GM23248 (cell line): ENCODE data around the gene EIF5B. TPM values are rescaled to one million over a fixed set of nuclear protein-coding genes. Genes with fewer than 3 reads are reported as not detected.

ENCODE experiments used
- DNase-seq: peaks from one replicate; pipeline ENCODE4 v3.0.0-alpha.2; 2015
- H2AFZ ChIP-seq: fragments of 200-600 bp; sonication (generic); 2 replicates; pipeline ENCODE4 v1.6.1; 2016; ENCODE audit warnings: antibody characterized with exemption
- H3F3A ChIP-seq: fragments of 200-600 bp; sonication (generic); 2 replicates; pipeline ENCODE4 v1.6.1; 2016; ENCODE audit warnings: mild to moderate bottlenecking, antibody characterized with exemption, mixed run types; ENCODE audit not compliant: insufficient read depth
- H3K27ac ChIP-seq: fragments of 200-600 bp; sonication (generic); 2 replicates; pipeline ENCODE4 v1.5.1; 2016; ENCODE audit warnings: mild to moderate bottlenecking
- H3K27me3 ChIP-seq: fragments of 200-600 bp; sonication (generic); replicated peaks from 2 replicates; pipeline ENCODE4 v1.6.1; 2016; ENCODE audit warnings: mild to moderate bottlenecking; ENCODE audit not compliant: insufficient read depth
- H3K36me3 ChIP-seq: fragments of 200-600 bp; sonication (generic); 2 replicates; pipeline ENCODE4 v1.6.1; 2016; ENCODE audit warnings: low read depth, mild to moderate bottlenecking
- H3K4me1 ChIP-seq: fragments of 200-600 bp; sonication (generic); 2 replicates; pipeline ENCODE4 v1.6.1; 2016; ENCODE audit warnings: mild to moderate bottlenecking; ENCODE audit not compliant: insufficient read depth
- H3K4me2 ChIP-seq: fragments of 200-600 bp; sonication (generic); one replicate; pipeline ENCODE4 v1.6.1; 2016; ENCODE audit warnings: mild to moderate bottlenecking; ENCODE audit not compliant: unreplicated experiment
- H3K4me3 ChIP-seq: fragments of 200-600 bp; sonication (generic); 2 replicates; pipeline ENCODE4 v1.5.1; 2016; ENCODE audit warnings: mild to moderate bottlenecking
- H3K79me2 ChIP-seq: fragments of 200-600 bp; sonication (generic); 2 replicates; pipeline ENCODE4 v1.6.1; 2016; ENCODE audit warnings: mild to moderate bottlenecking; ENCODE audit not compliant: insufficient read depth
- H3K9ac ChIP-seq: fragments of 200-600 bp; sonication (generic); 2 replicates; pipeline ENCODE4 v1.6.1; 2016; ENCODE audit warnings: mild to moderate bottlenecking
- H3K9me2 ChIP-seq: fragments of 200-600 bp; sonication (generic); 2 replicates; pipeline ENCODE4 v1.6.1; 2016; ENCODE audit warnings: mixed run types, mild to moderate bottlenecking, moderate library complexity; ENCODE audit not compliant: insufficient read depth
- H3K9me3 ChIP-seq: fragments of 200-600 bp; sonication (generic); one replicate; pipeline ENCODE4 v1.6.1; 2017; ENCODE audit warnings: low read depth
- H4K20me1 ChIP-seq: fragments of 200-600 bp; sonication (generic); 2 replicates; pipeline ENCODE4 v1.6.0; 2016; ENCODE audit not compliant: insufficient read depth
- EZH2 ChIP-seq: fragments of 200-600 bp; sonication (generic); IDR thresholded peaks from 2 replicates; pipeline ENCODE4 v1.6.1; 2018; ENCODE audit warnings: antibody characterized with exemption, mild to moderate bottlenecking; ENCODE audit not compliant: insufficient read depth, poor library complexity, severe bottlenecking
- EZH2phosphoT487 ChIP-seq: fragments of 200-600 bp; sonication (generic); IDR thresholded peaks from 2 replicates; pipeline ENCODE4 v1.6.1; 2018; ENCODE audit warnings: antibody characterized with exemption, moderate library complexity, mild to moderate bottlenecking, low read depth; ENCODE audit not compliant: insufficient read depth
- WGBS, 2 experiments: methylation state at CpG; one replicate each; pipeline ENCODE4 v1.1.6; 2015 to 2017; ENCODE audit warnings: low lambda C conversion rate in 2 of 2, low coverage in 1 of 2; ENCODE audit errors: missing lambda C conversion rate in 2 of 2; 5-methylcytosine and 5-hydroxymethylcytosine counted together
- in situ Hi-C: fragments of 300-500 bp; cut with MboI; formaldehyde crosslinking; loops from 2 replicates; pipeline ENCODE4 v1.15.0; 2020
- polyA plus RNA-seq: library from polyadenylated mRNA; unstranded; fragments of >200 nt; fragmentation: Nextera tagmentation; extraction: Ambion mirVana; gene quantifications from 2 replicates; pipeline ENCODE4 v1.2.1, GENCODE V29; 2016
- total RNA-seq: library from RNA; depleted of rRNA; stranded (reverse); fragments of >200 nt; shearing (Covaris generic); gene quantifications from 2 replicates; pipeline ENCODE4 v1.2.3, GENCODE V29; 2014

The EIF5B gene
- total and polyA plus RNA-seq, 2 experiments from 2014 or later = 19.5 to 27.7 TPM

GRCh38 chr2:99417396-99417795 lies 80.2 kb downstream of the EIF5B start:
- Histone ChIP-seq H3K4me2 (no peak overlapping the region), H3K79me2 (no peaks in the 10 kb centered on the region), H3F3A (peaks cover 25% of the 10 kb centered on the region), H3K9ac (no peak overlapping the region), H3K9me3 (no peaks in the 10 kb centered on the region), H3K4me1 (peaks cover 30% of the 10 kb centered on the region), H3K27ac (no peak overlapping the region), H3K9me2 (no peaks in the 10 kb centered on the region), H3K36me3 (peaks cover 36% of the 10 kb centered on the region; the same call in 1 of the 2 replicates), H2AFZ (no peak overlapping the region), H3K4me3 (no peak overlapping the region), H3K27me3 (no peaks in the 10 kb centered on the region), H4K20me1 (no peaks in the 10 kb centered on the region)
- no peak for DNase-seq
- 90 to 91% methylated on average over 3 of the region's 3 CpGs for WGBS, 2 experiments
- in situ Hi-C loops = no loop called here
- TF ChIP-seq EZH2 (no peak), EZH2phosphoT487 (no peak)

DNA sequence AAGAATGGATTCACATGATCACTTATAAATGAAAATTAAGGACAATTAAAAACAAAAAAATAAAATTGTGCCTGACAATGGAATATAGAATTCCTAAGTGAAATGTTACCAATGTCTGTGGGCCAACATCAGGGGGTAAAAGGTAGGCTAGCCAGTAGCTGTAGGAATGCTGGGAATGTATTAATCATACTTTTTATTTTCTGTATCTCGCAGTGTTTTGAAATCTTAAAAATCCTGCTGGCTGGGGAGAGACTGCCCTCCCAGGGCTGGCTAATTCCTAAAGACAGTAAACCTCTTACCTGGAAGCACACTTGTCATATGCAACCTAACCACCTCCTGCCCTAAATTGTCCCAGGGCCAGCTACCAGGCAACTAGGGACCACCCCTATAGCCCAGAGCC lies 82.8 kb downstream of the EIF5B start:
- H3F3A ChIP-seq = peaks cover 25% of the 10 kb centered on the region
- peak overlapping the region; percentile 66 for H3K27ac ChIP-seq
- no peak overlapping the region for H2AFZ ChIP-seq
- no peaks in the 10 kb centered on the region for H3K9me3 ChIP-seq
- no peaks in the 10 kb centered on the region for H3K79me2 ChIP-seq
- peaks cover 30% of the 10 kb centered on the region for H3K4me1 ChIP-seq
- peak overlapping the region; percentile 41 for H3K4me2 ChIP-seq
- TF ChIP-seq EZH2 = no peak
- TF ChIP-seq EZH2phosphoT487 = no peak
- H3K36me3 ChIP-seq = peaks cover 44% of the 10 kb centered on the region
- no peaks in the 10 kb centered on the region for H4K20me1 ChIP-seq
- no peak overlapping the region; the same call in 1 of the 2 replicates for H3K4me3 ChIP-seq
- 8 to 9% methylated on average over 1 of the region's 1 CpG for WGBS, 2 experiments
- DNase-seq = peak; percentile 56
- H3K9ac ChIP-seq = peak overlapping the region; percentile 24; the same call in 1 of the 2 replicates
- in situ Hi-C loops = no loop called here
- no peaks in the 10 kb centered on the region for H3K27me3 ChIP-seq
- H3K9me2 ChIP-seq = no peaks in the 10 kb centered on the region

- Histone ChIP-seq H3K27ac (peak overlapping the region; percentile 66), H2AFZ (no peak overlapping the region), H3K9me3 (no peaks in the 10 kb centered on the region), H3K9ac (peak overlapping the region; percentile 24; the same call in 1 of the 2 replicates), H3K4me3 (no peak overlapping the region), H3K36me3 (peaks cover 44% of the 10 kb centered on the region), H3K4me2 (peak overlapping the region; percentile 41), H3F3A (peaks cover 25% of the 10 kb centered on the region), H3K79me2 (peaks cover 6% of the 10 kb centered on the region; the same call in 1 of the 2 replicates), H3K9me2 (no peaks in the 10 kb centered on the region), H4K20me1 (no peaks in the 10 kb centered on the region), H3K4me1 (peaks cover 34% of the 10 kb centered on the region), H3K27me3 (no peaks in the 10 kb centered on the region)
- peak; percentile 80 for DNase-seq
- no peak for TF ChIP-seq EZH2phosphoT487
- no peak for TF ChIP-seq EZH2
- 78 to 79% methylated on average over 5 of the region's 5 CpGs for WGBS, 2 experiments
- in situ Hi-C loops = no loop called here
Measured at GRCh38 chr2:99420751-99421299, 83.6 kb downstream of the EIF5B start.

GRCh38 chr2:99421469-99421868 lies 84.3 kb downstream of the EIF5B start:
- H3K4me1 ChIP-seq = peaks cover 34% of the 10 kb centered on the region
- no peaks in the 10 kb centered on the region for H3K9me2 ChIP-seq
- no peaks in the 10 kb centered on the region for H4K20me1 ChIP-seq
- H3K79me2 ChIP-seq = peaks cover 8% of the 10 kb centered on the region; the same call in 1 of the 2 replicates
- no peak overlapping the region for H3K9ac ChIP-seq
- TF ChIP-seq EZH2 = no peak
- no peak for TF ChIP-seq EZH2phosphoT487
- no peak overlapping the region for H2AFZ ChIP-seq
- in situ Hi-C loops = no loop called here
- no peak overlapping the region for H3K4me2 ChIP-seq
- 65 to 74% methylated on average over 5 of the region's 5 CpGs for WGBS, 2 experiments
- peak overlapping the region; percentile 66 for H3K27ac ChIP-seq
- no peaks in the 10 kb centered on the region for H3K27me3 ChIP-seq
- H3K9me3 ChIP-seq = no peaks in the 10 kb centered on the region
- peaks cover 44% of the 10 kb centered on the region for H3K36me3 ChIP-seq
- H3K4me3 ChIP-seq = no peak overlapping the region
- peak; percentile 70 for DNase-seq
- H3F3A ChIP-seq = peaks cover 25% of the 10 kb centered on the region
